ENCODE measurements around the gene LMBRD1.

DNA sequence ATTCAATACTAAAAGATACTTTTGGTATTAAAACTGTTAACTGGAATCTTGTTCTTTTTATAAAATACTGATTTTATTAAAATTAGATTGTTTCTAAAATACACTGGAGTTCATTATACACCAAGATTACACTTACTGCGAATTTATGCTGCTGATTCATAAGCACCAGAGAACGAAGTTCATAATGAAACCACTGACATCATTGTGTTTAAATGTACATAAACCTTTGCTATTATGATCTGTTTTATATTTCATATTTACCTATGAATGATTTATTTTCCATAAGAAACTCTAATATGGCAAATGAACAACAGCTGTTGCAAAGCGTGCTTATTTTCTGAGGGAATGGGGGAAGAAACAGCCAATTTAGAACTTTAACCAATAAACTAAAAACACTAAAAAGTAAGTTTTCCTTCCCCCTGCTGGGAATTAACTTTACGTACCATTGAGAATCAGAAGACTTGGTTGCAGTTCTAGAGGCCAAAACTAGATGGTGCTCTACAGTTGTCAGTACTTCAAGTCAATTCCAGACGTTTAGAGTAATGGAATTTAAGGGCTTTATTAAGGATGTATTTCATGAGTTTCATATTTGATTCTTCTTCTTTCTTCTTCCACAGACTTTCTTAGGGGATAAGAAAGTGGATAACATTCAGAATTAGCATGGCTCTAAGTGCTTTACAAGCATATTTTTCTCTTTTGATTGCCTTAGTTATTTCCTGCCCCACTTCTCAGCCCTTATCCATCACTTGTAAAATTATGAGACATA is 38.8 kb upstream of the LMBRD1 start:
- peak; percentile 35 to 80 (median 50) for TF ChIP-seq CTCF (IDR thresholded peaks at IDR 0.05 in 4 of 5, conservative IDR thresholded peaks at IDR 0.05 in 1 of 5)
- TF ChIP-seq POLR2A (IDR thresholded peaks at IDR 0.05): no peak
